ENCODE data around the gene RING1. TPM values are rescaled to one million over a fixed set of nuclear protein-coding genes. Genes with fewer than 3 reads are reported as not detected.

The RING1 gene
- total RNA-seq, 4 donors from 2014 or later: 20.3 to 40.2 (median 24.7) TPM

DNA sequence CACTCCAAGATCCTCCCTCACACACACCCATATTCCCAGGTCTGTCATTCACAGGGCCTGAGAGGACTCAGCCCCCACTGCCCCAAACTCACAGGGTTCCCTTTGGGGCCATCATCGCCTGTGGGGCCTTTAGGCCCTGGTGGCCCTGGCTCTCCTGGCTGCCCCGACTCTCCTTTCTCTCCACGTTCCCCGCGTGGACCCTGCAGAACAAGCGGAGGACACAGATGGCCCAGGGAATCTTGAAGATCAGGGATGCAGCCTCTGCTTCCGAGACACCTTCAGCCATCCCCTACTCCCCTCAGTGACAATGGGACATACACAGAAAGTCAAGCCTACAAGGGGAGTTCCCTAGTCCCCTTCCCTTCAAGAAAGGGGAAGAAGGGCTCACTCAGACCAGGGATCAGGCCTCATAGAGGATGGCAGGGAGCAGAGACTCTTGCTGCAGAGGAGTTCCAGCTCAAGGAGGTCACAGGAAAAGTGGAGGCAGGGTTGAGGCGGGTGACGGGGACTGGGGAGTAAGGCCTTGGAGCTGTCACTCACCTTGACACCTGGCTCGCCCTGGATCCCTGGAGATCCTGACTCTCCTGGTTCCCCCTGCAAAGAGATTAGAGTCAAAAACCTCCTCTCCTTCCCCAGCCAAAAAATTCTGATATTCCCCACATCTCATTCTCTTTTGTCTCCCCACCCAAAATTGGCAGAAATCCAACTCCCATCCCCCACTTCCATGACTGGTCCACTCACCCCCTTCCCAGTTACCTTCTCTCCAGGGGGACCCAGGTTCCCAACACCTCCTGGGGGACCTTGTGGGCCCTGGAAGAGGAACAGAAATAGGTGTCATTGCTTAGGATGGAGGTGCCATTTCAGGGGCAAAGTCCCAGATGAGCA lies 38.8 kb upstream of the RING1 start:
- Histone ChIP-seq H3K27ac (no peak overlapping the region), H3K36me3 (no peaks in the 10 kb centered on the region), H3K4me3 (replicated peaks in 1 of 3) (no peak overlapping the region), H3K27me3 (no peaks in the 10 kb centered on the region), H3K4me1 (no peaks in the 10 kb centered on the region), H3K9me3 (no peaks in the 10 kb centered on the region)
- no peak for DNase-seq
- intact Hi-C loops (cut with DNase I): no loop called here
- 94% methylated on average over 10 of the region's 10 CpGs for WGBS, 2 donors
- TF ChIP-seq, protein P1, sequence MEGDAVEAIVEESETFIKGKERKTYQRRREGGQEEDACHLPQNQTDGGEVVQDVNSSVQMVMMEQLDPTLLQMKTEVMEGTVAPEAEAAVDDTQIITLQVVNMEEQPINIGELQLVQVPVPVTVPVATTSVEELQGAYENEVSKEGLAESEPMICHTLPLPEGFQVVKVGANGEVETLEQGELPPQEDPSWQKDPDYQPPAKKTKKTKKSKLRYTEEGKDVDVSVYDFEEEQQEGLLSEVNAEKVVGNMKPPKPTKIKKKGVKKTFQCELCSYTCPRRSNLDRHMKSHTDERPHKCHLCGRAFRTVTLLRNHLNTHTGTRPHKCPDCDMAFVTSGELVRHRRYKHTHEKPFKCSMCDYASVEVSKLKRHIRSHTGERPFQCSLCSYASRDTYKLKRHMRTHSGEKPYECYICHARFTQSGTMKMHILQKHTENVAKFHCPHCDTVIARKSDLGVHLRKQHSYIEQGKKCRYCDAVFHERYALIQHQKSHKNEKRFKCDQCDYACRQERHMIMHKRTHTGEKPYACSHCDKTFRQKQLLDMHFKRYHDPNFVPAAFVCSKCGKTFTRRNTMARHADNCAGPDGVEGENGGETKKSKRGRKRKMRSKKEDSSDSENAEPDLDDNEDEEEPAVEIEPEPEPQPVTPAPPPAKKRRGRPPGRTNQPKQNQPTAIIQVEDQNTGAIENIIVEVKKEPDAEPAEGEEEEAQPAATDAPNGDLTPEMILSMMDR (IDR thresholded peaks at IDR 0.05): no peak
- no peak for TF ChIP-seq POLR2A (IDR thresholded peaks at IDR 0.05)

DNA sequence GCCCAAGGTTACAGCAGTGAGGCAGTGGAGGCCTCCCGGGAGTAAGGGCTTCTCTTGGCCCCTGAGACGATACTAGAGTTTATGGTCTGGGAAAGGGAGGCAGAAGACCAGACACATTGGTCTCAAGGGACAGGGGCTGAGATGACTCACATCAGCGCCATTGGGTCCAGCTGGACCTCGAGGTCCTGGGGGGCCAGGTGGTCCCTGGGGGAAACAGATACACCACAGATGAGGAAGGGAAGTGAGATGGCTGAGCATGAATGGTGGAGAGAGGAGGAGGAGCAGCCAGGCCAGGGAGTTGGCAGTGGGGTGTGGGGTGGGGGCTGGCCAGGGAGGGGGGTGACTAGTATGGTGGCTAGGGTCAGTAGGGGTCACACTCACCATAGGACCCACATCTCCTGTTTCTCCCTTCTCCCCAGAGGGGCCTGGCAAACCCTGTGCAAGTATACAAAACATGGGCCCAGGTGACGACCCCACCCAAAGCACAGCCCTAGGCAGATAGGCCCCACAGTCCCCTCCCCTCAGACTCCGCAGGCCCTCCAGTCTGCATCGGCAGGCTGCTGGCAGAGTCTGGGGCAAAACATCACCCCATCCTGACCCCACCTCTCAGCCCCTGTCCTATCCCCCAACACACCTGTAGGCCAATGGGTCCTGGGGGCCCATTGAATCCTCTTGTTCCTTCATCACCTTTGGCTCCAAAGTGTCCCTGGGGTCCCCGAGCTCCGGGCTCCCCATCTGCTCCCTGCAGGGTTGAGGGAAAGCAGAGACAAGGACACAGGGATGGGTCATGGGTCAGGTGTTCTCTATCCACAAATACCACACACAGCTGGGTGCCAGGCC lies 37.9 kb upstream of the RING1 start:
- no peak overlapping the region for H3K27ac ChIP-seq
- H3K4me1 ChIP-seq: no peaks in the 10 kb centered on the region
- H3K9me3 ChIP-seq: no peaks in the 10 kb centered on the region
- intact Hi-C loops (cut with DNase I): no loop called here
- TF ChIP-seq, protein P1 (IDR thresholded peaks at IDR 0.05): no peak
- no peak for TF ChIP-seq POLR2A (IDR thresholded peaks at IDR 0.05)
- WGBS, 2 donors: 86 to 90% methylated on average over 7 to 9 of the region's 9 CpGs
- H3K4me3 ChIP-seq (replicated peaks in 1 of 3): no peak overlapping the region
- no peaks in the 10 kb centered on the region for H3K36me3 ChIP-seq
- H3K27me3 ChIP-seq: no peaks in the 10 kb centered on the region
- no peak for DNase-seq

DNA sequence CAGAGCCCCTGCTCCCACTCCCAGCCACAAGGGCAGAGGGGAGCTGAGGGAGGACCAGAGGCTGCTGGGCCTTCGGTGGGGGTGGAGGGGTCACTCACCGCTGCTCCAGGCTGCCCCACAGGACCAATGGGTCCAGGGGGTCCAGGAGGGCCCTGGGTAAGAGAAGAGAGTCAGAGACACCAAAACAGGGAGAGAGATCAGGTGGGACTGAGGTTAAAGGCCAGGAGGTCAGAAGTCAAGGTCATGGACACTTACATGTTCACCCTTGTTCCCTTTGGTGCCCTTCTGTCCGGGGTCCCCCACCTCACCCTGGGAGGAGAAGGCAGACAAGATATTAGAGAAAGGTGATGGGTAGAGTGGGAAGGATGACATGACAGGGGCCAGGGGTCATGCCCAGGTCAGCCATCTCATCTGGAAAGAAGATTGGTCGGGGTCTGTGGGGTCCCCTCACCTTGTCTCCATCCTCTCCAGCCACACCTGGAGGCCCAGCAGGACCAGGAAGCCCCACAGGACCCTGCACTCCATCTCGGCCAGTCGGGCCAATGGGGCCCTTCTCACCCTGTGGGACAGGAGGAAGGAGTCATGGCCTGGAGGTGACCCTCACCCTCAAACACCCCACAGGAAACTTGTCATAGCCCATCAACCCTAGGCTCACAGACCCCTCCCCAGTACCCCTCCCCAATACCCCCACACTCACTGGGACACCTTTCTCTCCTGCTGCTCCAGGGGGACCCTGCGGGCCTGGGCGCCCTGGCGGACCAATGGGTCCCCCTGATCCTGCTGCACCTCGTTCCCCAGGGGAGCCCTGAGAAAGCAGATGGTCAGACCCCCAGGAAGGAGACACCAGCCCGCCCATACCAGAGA lies 37.1 kb upstream of the RING1 start:
- 76 to 89% methylated on average over 8 to 11 of the region's 11 CpGs for WGBS, 2 donors
- intact Hi-C loops (cut with DNase I): no loop called here
- Histone ChIP-seq H3K4me1 (no peaks in the 10 kb centered on the region), H3K4me3 (replicated peaks in 1 of 3) (no peak overlapping the region), H3K9me3 (no peaks in the 10 kb centered on the region), H3K36me3 (no peaks in the 10 kb centered on the region), H3K27me3 (no peaks in the 10 kb centered on the region), H3K27ac (no peak overlapping the region)
- no peak for DNase-seq
- TF ChIP-seq, protein P1 (IDR thresholded peaks at IDR 0.05): no peak
- TF ChIP-seq POLR2A (IDR thresholded peaks at IDR 0.05): no peak

DNA sequence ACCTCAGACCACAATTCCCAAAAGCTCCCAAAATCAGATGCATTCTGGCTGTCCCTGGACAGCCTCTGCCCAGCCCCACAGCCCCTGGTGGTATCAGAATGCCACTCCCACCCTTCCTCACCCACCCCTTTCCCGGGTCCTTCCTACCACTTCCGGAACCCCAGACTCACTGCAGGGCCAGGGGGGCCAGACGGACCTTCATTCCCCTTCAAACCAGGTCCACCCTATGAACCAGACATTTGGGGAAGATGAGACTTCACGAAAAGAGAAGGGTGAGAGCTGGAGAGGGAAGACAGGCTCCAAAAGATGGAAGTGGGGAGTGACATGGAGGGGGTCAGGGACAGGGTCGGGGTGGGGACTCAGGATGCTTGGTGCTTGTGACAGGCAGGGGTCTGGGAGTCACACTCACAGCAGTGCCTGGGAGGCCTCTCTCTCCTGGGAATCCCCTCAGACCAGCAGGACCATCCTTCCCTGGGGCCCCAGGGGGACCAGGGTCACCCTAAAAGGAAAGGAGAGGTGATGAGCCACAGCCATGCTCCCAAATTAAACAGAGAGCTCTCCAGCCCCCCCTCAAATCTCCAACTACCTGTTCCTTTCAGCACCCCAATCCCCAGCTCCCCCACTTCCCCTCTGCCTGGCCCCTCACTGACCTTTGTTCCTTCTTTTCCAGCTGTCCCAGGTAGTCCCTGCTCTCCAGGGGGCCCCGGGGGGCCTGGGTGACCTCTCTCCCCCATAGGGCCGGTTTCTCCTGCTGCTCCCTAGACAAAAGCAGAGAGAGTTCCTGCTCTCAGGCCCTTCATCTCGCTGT lies 36.2 kb upstream of the RING1 start:
- WGBS, 2 donors: 74 to 75% methylated on average over 8 of the region's 8 CpGs
- intact Hi-C loops (cut with DNase I): no loop called here
- Histone ChIP-seq H3K4me1 (no peaks in the 10 kb centered on the region), H3K4me3 (replicated peaks in 1 of 3) (no peak overlapping the region), H3K9me3 (no peaks in the 10 kb centered on the region), H3K27me3 (no peaks in the 10 kb centered on the region), H3K36me3 (no peaks in the 10 kb centered on the region), H3K27ac (no peak overlapping the region)
- DNase-seq: no peak
- TF ChIP-seq, protein P1 (IDR thresholded peaks at IDR 0.05): no peak
- TF ChIP-seq POLR2A (IDR thresholded peaks at IDR 0.05): no peak

Measured in thyroid gland (tissue), 4 donors.